D721Med (cell line): ENCODE measurements around the gene IQSEC3.

Experiments
- DNase-seq: peaks from one replicate; pipeline ENCODE4 v3.0.0; 2011; ENCODE audit warnings: low spot score; ENCODE audit not compliant: insufficient read length
- FAIRE-seq: peaks from 2 replicates; lab custom pipeline; 2011; peaks lifted over from hg19 to GRCh38; lab: Jason Lieb, UNC
- TF ChIP-seq, protein P1 (sequence below): IDR thresholded peaks from 2 replicates; pipeline ENCODE4 v1.5.1; 2012; ENCODE audit warnings: mild to moderate bottlenecking, control low read depth; ENCODE audit not compliant: insufficient read depth; ENCODE audit errors: missing control alignments

Gene IQSEC3

DNA sequence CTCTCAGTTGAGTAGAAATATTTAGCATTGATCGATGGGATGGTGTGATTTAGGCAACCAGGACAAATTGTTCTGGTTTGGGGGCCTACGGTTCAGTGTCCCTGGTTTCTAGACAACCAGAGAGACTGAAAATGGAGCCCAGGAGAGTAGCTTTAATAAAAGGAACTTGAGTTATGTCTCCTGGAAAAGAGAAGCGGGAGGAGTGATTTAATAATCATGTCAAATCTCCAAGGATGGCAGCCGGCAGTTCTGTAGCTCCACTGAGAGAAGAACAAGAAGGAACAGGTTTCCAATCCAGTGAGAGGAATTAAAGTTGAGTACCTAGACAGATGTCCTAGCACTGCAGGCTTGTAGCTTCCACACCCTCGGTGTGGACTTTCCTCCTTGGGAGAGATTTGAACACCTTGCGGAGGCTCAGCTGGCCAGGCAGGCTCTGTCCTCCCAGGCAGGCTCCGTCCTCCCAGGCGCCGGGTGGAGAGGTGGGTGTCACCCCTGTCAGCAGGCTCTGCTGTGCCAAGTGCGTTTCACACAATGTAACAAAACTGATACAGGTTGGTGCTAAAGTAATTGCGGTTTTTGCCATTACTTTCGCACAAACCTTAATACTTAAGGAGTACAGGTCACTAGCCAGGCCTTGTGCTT is 101.5 kb downstream of the IQSEC3 start:
- FAIRE-seq = no peak
- no peak for DNase-seq
- TF ChIP-seq, protein P1, sequence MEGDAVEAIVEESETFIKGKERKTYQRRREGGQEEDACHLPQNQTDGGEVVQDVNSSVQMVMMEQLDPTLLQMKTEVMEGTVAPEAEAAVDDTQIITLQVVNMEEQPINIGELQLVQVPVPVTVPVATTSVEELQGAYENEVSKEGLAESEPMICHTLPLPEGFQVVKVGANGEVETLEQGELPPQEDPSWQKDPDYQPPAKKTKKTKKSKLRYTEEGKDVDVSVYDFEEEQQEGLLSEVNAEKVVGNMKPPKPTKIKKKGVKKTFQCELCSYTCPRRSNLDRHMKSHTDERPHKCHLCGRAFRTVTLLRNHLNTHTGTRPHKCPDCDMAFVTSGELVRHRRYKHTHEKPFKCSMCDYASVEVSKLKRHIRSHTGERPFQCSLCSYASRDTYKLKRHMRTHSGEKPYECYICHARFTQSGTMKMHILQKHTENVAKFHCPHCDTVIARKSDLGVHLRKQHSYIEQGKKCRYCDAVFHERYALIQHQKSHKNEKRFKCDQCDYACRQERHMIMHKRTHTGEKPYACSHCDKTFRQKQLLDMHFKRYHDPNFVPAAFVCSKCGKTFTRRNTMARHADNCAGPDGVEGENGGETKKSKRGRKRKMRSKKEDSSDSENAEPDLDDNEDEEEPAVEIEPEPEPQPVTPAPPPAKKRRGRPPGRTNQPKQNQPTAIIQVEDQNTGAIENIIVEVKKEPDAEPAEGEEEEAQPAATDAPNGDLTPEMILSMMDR = no peak

DNA sequence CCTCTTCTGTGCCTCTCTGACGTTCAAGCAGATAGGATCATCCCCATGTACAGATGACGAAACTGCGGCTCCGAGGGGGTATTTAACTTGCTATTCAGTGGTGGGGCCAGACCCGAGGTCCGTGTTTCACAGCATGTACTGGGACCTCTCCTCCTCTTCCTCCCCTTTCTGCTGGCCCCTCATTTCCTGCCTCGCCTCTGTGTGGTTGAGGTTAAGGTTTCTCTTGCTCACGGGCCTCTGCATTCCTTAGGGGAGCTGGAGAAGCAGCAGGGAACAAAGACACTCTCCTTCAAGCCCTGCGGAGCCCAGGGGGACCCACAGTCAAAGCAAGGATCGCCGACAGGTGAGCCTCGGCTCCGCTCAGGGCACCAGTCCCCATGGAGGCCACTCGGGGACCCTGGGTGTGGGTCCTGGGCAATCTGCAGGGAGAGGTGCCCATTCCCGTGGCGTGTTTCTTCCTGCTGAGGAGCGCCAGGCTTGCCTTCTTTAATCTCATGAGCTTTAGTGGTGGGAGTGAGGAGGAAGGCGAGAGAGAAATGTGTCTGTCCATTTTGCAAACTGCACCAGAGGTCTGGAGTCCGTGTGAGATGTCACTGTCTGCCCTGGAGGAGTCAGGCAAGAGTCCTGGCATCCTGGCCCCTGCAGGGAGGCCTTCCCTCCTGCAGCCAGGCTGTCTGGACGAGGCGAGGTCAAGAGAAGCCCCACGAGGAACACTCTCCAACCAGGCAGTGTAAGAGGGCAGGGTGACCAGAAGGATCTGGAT is 102.4 kb downstream of the IQSEC3 start:
- no peak for DNase-seq
- no peak for FAIRE-seq
- TF ChIP-seq, protein P1 = no peak

DNA sequence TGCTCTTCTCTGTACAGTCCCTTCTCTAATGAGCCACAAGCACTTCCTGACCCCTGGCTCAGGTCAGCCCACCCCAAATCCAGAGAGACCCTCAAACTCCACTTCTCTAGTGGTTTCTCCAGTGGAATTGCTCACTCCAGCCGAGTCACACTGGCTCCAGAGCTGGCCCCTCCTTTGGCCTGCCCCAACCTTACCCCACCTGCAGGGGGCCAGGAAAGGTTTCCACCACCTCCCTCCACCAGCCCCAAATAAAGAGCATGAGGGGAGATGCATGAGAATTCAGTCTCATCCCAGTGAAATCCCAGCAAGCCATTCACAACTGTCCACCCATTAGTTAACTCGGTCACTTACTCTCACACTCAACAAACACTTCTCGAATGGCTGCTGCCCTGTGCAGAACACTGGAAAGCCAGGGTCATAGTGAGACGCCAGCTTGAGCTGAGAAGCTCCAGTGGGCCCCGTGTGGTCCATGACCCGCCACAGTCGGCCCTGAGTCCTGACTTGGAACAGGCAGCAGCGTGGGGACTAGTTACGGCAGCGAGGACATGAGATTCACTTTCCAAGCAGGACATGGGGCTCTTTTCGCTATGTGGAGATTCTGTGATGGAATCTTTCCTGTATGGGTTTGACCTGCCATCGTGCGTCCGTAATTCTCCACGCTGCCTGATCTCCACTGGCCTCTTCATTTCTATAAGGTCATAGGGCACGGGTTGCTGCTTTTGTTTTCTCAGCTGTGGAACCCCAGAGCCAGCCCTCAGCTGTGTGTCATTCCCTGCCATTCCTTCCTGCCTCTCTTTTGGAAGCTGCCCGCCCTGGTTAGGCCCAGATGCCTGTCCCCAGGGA is 103.2 kb downstream of the IQSEC3 start:
- TF ChIP-seq, protein P1 = no peak
- FAIRE-seq = no peak
- no peak for DNase-seq

DNA sequence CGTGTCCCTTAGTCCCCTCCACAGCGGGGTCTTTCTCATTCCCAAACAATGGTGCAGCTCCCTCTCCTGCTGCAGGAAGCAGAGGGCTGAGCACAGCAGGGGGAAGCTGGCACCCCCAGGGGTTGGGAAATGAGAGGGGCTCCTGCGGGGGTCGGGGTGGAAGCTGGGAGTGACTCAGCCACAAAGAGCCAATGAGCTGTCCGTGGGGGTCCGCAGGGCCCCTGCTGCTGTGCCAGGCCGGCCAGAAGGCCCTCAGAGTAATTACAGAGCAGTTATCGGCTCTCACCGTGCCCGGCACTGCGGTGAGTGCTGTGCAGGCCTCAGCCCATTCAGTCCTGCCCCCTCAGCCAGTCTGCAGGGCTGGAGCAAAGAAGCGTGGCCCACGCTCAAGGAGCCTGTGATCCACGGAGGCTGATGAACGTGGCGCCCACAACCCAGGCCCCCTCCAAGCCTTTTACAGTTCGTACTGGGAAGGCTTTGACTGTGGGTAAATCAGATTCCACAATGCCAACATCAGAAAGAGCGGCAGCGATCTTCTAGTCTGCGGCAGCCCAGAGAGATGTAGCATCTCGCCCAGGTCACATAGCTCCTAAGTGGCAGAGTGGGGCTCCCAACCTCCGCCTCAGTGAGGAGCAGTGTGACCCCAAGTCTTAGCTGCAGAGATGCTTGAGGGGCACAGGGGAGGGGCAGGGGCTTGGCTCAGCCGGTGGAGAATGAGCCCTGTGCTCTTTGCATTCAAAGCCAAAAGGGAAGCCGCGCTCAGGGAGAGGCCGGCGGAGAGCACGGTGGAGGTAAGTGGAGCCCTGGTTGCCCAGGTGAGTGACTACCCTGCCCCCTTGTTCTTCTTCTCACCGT is 104.0 kb downstream of the IQSEC3 start:
- TF ChIP-seq, protein P1 = no peak
- DNase-seq = no peak
- no peak for FAIRE-seq

DNA sequence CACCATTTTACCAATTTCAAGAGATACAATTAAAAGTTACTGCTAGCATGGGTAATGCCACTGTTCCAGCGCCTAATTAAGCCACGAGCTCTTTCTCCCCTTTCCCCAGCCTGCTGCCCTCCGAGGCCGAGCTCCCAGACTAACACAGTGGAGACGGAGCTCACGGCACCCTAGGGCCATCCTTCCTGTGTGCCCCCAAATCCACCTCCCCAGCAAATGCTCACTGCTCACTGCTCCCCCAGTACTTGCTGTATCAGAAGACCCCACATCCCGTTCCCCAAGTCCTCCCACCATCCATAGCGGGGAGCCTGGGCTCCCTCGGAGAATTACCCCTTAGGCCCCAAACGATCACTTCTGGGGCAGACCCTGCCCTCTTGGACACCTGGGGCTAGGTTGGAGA is 104.7 kb downstream of the IQSEC3 start:
- TF ChIP-seq, protein P1 = no peak
- FAIRE-seq = no peak
- no peak for DNase-seq

DNA sequence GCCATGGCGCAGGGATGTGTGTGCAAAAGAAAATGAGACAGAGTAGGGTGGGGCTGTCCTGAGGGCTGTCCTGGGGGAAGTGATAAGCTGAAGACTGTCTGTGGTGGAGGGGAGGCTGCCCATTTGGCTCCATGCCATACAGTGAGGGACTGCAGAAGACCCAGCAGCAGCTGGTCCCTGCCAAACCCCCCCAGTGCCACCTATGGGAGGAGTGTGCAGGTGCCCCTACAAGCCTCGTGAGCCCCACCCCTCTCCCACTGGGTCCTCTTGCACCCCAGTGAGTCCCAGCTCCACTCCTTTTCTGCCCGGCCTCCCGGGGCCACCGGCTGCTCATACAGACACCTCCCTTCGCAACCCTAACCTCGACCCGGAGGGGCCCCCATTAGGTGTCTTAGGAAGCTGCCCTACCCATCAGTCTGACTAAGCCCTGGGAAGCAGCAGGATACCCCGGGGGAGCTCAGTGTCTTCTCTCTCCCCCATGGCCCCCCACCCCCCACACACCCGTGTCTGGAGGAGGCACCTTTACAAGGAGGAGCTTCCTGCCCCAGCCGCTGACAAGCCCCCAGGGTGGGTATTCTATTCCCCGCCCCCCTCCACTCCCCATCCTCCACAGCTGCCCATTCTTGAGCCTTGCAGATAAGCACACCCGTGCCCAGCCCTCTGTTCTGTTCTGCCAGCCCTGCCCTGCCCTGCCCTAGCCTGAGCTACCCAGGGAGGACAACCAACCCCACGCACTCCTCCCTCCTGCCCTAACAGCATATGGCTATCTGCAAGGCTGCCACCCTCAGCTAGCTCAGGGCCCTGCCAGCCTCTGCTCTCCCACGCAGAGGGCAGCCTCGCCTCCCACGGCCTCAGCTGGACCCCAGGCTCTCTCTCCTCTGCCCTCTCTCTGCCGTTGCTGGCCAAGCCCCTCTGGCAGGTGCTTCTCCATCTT is 105.4 kb downstream of the IQSEC3 start:
- DNase-seq = no peak
- no peak for FAIRE-seq
- TF ChIP-seq, protein P1 = no peak
